K562 (cell line): ENCODE measurements around the gene TPD52L2. TPM values are rescaled to one million over a fixed set of nuclear protein-coding genes. Genes with fewer than 3 reads are reported as not detected.

Source experiments
- ATAC-seq: fragments of 200-7000 bp; cut with Tn5 transposase; 3 replicates; pipeline ENCODE4 v1.9.1; 2020; ENCODE audit warnings: moderate library complexity
- BruUV-seq: library from RNA; stranded (reverse); fragments of 400-500 nt; replicated peaks from 2 replicates; lab custom pipeline; 2021; lab: Mats Ljungman, UMichigan
- CTCF ChIA-PET: fragments of 300-600 bp; formaldehyde crosslinking; extraction: SDS; loops from one replicate; lab custom pipeline; 2021; ENCODE audit warnings: low intra/inter-chr PET ratio; lab: Yijun Ruan, JAX
- POLR2A ChIA-PET: fragments of 300-600, 350-650 bp; sonication (Branson Sonifier 250); formaldehyde crosslinking; extraction: SDS; loops from one replicate; lab custom pipeline; 2021; ENCODE audit warnings: antibody characterized with exemption, inconsistent platforms; lab: Yijun Ruan, JAX
- DNase-seq, 4 experiments: peaks; one replicate each; pipeline versions ENCODE4 v3.0.0 to v3.0.0-alpha.2; 2011 to 2018; ENCODE audit warnings: low spot score in 3 of 4, mixed read lengths in 3 of 4; ENCODE audit errors: extremely low read depth in 1 of 4
- FAIRE-seq: peaks from 2 replicates; lab custom pipeline; 2011; peaks lifted over from hg19 to GRCh38; lab: Jason Lieb, UNC
- H2AFZ ChIP-seq: 2 replicates; pipeline ENCODE4 v1.6.0; 2011; ENCODE audit warnings: low read depth, low read length, control low read depth, inconsistent platforms
- H3K27ac ChIP-seq: fragments of 200-600 bp; 3 replicates; pipeline ENCODE4 v1.8.0; 2011; ENCODE audit warnings: low read depth, mild to moderate bottlenecking, control low read depth, inconsistent platforms, low read length, moderate library complexity, mixed read lengths; ENCODE audit errors: extremely low read depth
- H3K27me3 ChIP-seq, 2 experiments: fragments of 300-600 bp in 1 of 2; 2 replicates in 1 of 2; 3 replicates in 1 of 2; pipeline versions ENCODE4 v1.6.0 to v1.8.0; 2011; ENCODE audit warnings: inconsistent platforms in 2 of 2, low read length in 2 of 2, mild to moderate bottlenecking in 1 of 2, mixed read lengths in 1 of 2, moderate library complexity in 1 of 2; ENCODE audit not compliant: control insufficient read depth in 2 of 2, insufficient read depth in 2 of 2
- H3K36me3 ChIP-seq: fragments of 300-600 bp; 3 replicates; pipeline ENCODE4 v1.8.0; 2011; ENCODE audit warnings: mild to moderate bottlenecking, low read length, inconsistent platforms; ENCODE audit not compliant: control insufficient read depth, insufficient read depth
- H3K4me1 ChIP-seq, 2 experiments: fragments of 200-600 bp in 1 of 2; replicated peaks in 1 of 2; 2 replicates in 1 of 2; 3 replicates in 1 of 2; pipeline versions ENCODE4 v1.5.1 to v1.8.0; 2011; ENCODE audit warnings: inconsistent platforms in 2 of 2, low read length in 2 of 2, mild to moderate bottlenecking in 1 of 2, mixed read lengths in 1 of 2, moderate library complexity in 1 of 2; ENCODE audit not compliant: control insufficient read depth in 2 of 2, insufficient read depth in 2 of 2
- H3K4me2 ChIP-seq: 2 replicates; pipeline ENCODE4 v1.6.1; 2011; ENCODE audit warnings: low read length, control low read depth, inconsistent platforms, mixed read lengths; ENCODE audit not compliant: insufficient read depth
- H3K4me3 ChIP-seq: fragments of 200-600 bp; sonication (generic), shearing (Covaris generic); 2 replicates; pipeline ENCODE4 v1.5.1; 2016; ENCODE audit warnings: control low read depth, inconsistent platforms
- H3K79me2 ChIP-seq: fragments of 200-600 bp; 3 replicates; pipeline ENCODE4 v1.8.0; 2011; ENCODE audit warnings: low read length, inconsistent platforms; ENCODE audit not compliant: control insufficient read depth, insufficient read depth
- H3K9ac ChIP-seq, 2 experiments: 2 replicates each; pipeline versions ENCODE4 v1.6.0 to v1.6.1; 2011; ENCODE audit warnings: low read depth in 2 of 2, low read length in 2 of 2, control low read depth in 1 of 2, inconsistent platforms in 1 of 2, mild to moderate bottlenecking in 1 of 2, mixed read lengths in 1 of 2; ENCODE audit not compliant: insufficient read depth in 1 of 2
- H3K9me1 ChIP-seq: one replicate; pipeline ENCODE4 v1.6.0; 2011; ENCODE audit warnings: inconsistent platforms, mild to moderate bottlenecking, low read length, moderate library complexity; ENCODE audit not compliant: control insufficient read depth, insufficient read depth
- H3K9me3 ChIP-seq: replicated peaks from 2 replicates; pipeline ENCODE4 v1.5.1; 2011; ENCODE audit warnings: low read depth, low read length, inconsistent platforms; ENCODE audit not compliant: control insufficient read depth, insufficient read depth
- H4K20me1 ChIP-seq: replicated peaks from 2 replicates; pipeline ENCODE4 v1.6.1; 2011; ENCODE audit warnings: low read length, inconsistent platforms, mixed read lengths; ENCODE audit not compliant: control insufficient read depth, insufficient read depth
- CCNT2 ChIP-seq: IDR thresholded peaks from 2 replicates; pipeline ENCODE4 v1.6.1; 2011; ENCODE audit warnings: borderline replicate concordance, low read depth, mild to moderate bottlenecking, moderate library complexity, mixed read lengths, low read length; ENCODE audit not compliant: insufficient read length; ENCODE audit errors: extremely low read depth
- IRF2 ChIP-seq: sonication (generic); formaldehyde crosslinking; IDR thresholded peaks from 2 replicates; pipeline ENCODE4 v1.8.1; 2022; ENCODE audit warnings: mild to moderate bottlenecking, missing genetic modification reagents
- KAT2B ChIP-seq: IDR thresholded peaks from one replicate; pipeline ENCODE4 v1.6.1; 2012; ENCODE audit warnings: low read depth, mild to moderate bottlenecking, control low read depth, inconsistent platforms, low read length, moderate library complexity
- KLF10 ChIP-seq: fragments of 250-450 bp; sonication (Bioruptor Pico); IDR thresholded peaks from 2 replicates; pipeline ENCODE4 v1.6.1; 2021; ENCODE audit warnings: matching md5 sums
- RFX5 ChIP-seq: IDR thresholded peaks from 2 replicates; pipeline ENCODE4 v1.6.1; 2011; ENCODE audit warnings: low read depth, mild to moderate bottlenecking, improper control_type of control experiment, low read length
- SMAD2 ChIP-seq: fragments of 150-350 bp; IDR thresholded peaks from 2 replicates; pipeline ENCODE4 v1.6.1; 2014; ENCODE audit warnings: low read depth, mild to moderate bottlenecking, low read length
- ZNF511 ChIP-seq: sonication (generic); formaldehyde crosslinking; IDR thresholded peaks from 2 replicates; pipeline ENCODE4 v1.8.0; 2022; ENCODE audit warnings: mild to moderate bottlenecking, missing genetic modification reagents
- WGBS: fragments of 100-300 bp; shearing (Covaris generic); methylation state at CpG from one replicate; pipeline ENCODE4 v1.1.6; 2016; ENCODE audit warnings: low coverage, mixed read lengths; ENCODE audit not compliant: insufficient coverage; ENCODE audit errors: missing lambda C conversion rate; 5-methylcytosine and 5-hydroxymethylcytosine counted together
- in situ Hi-C: fragments of 300-500 bp; cut with MboI; formaldehyde crosslinking; loops from 4 replicates; pipeline ENCODE4 v1.15.0; 2018; ENCODE audit warnings: inconsistent platforms, mixed read lengths
- intact Hi-C: fragments of 100-400 bp; cut with micrococcal nuclease; formaldehyde crosslinking; loops from 2 replicates; pipeline ENCODE4 v1.14.2; 2022
- polyA plus RNA-seq, 8 experiments: library from polyadenylated mRNA; depleted of rRNA in 4 of 8; stranded (reverse) in 5 of 8; unstranded in 3 of 8; fragments of >200 nt; fragmentation: Nextera tagmentation in 2 of 8; fragmentation: Illumina TruSeq in 1 of 8; extraction: Ambion mirVana in 2 of 8; extraction: Trizol in 1 of 8; gene quantifications; 2 replicates each; pipeline versions ENCODE4 v1.2.1 to v1.2.3, GENCODE V29; 2011 to 2014; ENCODE audit warnings: inconsistent platforms in 1 of 8, missing spikeins in 1 of 8
- total RNA-seq, 7 experiments: library from RNA; depleted of rRNA in 6 of 7; stranded (reverse); fragments of >200 nt in 6 of 7; fragmentation: Illumina TruSeq in 2 of 7; extraction: Trizol in 2 of 7; gene quantifications; 2 replicates each; pipeline versions ENCODE4 v1.2.1 to v1.2.3, GENCODE V29; 2011 to 2021; ENCODE audit warnings: low replicate concordance in 1 of 7

The TPD52L2 gene
- total and polyA plus RNA-seq, 9 of the 15 experiments (the other 6 are each of a cell fraction or from before 2014, with no cell fraction given), result 1.9 to 117 (median 74.6) TPM

GRCh38 chr20:63834491-63834880, 30.6 kb upstream of the TPD52L2 start:
- no peak for DNase-seq
- in situ Hi-C loops (no loop called here), intact Hi-C loops (no loop called here)
- peak overlapping the region in 1 of 2 experiments; percentile 64; a peak in 2 of 4 replicates for H3K9ac ChIP-seq
- H3K9me3 ChIP-seq, result no peaks in the 10 kb centered on the region
- H3K4me3 ChIP-seq, result no peak overlapping the region
- no peaks in the 10 kb centered on the region for H3K36me3 ChIP-seq
- peaks cover 12 to 63% of the 10 kb centered on the region in 2 experiments for H3K4me1 ChIP-seq
- 68% methylated on average over 9 of the region's 9 CpGs for WGBS
- no peak for FAIRE-seq
- no peaks in the 10 kb centered on the region for H3K9me1 ChIP-seq
- H4K20me1 ChIP-seq, result 0 out of 2 replicates have a peak, but pooled peaks cover 3% of the 10 kb centered on the region
- POLR2A ChIA-PET, result interaction anchor here (0.6 kb wide), 1 partner anchor 25 kb away, joined by 4 read pairs; no protein-coding TSS in a partner anchor
- BruUV-seq, result no TSS peak
- peaks cover 6 to 7% of the 10 kb centered on the region in 2 experiments; a peak in 4 of 5 replicates for H3K27me3 ChIP-seq
- H3K79me2 ChIP-seq, result no peaks in the 10 kb centered on the region
- CTCF ChIA-PET, result no interaction called here
- no peak overlapping the region for H3K27ac ChIP-seq
- no peak for ATAC-seq
- H3K4me2 ChIP-seq, result no peak overlapping the region
- H2AFZ ChIP-seq, result no peak overlapping the region; the same call in 1 of the 2 replicates
- TF ChIP-seq CCNT2 (no peak), SMAD2 (no peak), RFX5 (no peak), IRF2 (CRISPR knock-in tag) (no peak), KLF10 (CRISPR knock-in tag) (no peak), ZNF511 (CRISPR knock-in tag) (no peak), KAT2B (no peak)
- TF ChIP-seq, all 486 proteins: peak for 0
